AG09309 (cell line): ENCODE results near the gene TSPO2.

Experiments used
- DNase-seq: peaks from one replicate; pipeline ENCODE4 v3.0.0-alpha.2; 2010; ENCODE audit warnings: low read depth
- H3K4me3 ChIP-seq: 2 replicates; pipeline ENCODE4 v1.5.1; 2011; ENCODE audit warnings: mild to moderate bottlenecking, low read depth, low read length, moderate library complexity; ENCODE audit not compliant: control insufficient read depth
- TF ChIP-seq, protein P1 (sequence below): IDR thresholded peaks from 2 replicates; pipeline ENCODE4 v1.5.1; 2011; ENCODE audit warnings: mild to moderate bottlenecking, low read depth, low read length, inconsistent platforms; ENCODE audit not compliant: insufficient read depth, control insufficient read depth; ENCODE audit errors: missing control alignments

TSPO2 gene

DNA sequence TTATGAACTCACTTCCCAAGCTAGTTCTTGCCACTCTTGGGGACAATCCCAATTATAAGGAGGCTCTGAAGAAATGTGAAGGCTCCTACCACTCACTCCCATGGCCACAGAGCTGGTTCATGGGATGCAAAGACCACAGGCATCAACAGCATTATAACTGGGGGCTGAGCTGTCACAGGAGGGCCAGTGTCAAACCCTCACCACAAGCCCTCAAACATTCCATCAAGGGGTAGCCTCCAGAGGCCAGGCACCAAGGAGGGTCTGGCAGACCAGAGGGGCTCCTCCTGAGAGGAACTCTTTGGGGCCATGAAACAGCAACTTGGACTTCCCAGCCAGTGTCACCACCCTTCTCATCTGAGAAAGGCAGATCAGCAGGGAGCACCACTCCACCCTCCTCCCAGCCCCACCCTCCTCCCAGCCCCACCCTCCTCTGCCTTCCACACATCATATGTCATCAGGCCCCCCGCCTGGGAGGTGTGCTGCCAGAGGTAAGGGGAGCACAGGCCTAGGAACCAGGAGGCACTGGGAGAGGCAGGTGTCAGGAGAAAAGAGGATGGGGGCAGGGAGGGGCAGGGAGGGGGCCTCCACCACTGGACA lies 1.2 kb upstream of the TSPO2 start:
- TF ChIP-seq, protein P1, sequence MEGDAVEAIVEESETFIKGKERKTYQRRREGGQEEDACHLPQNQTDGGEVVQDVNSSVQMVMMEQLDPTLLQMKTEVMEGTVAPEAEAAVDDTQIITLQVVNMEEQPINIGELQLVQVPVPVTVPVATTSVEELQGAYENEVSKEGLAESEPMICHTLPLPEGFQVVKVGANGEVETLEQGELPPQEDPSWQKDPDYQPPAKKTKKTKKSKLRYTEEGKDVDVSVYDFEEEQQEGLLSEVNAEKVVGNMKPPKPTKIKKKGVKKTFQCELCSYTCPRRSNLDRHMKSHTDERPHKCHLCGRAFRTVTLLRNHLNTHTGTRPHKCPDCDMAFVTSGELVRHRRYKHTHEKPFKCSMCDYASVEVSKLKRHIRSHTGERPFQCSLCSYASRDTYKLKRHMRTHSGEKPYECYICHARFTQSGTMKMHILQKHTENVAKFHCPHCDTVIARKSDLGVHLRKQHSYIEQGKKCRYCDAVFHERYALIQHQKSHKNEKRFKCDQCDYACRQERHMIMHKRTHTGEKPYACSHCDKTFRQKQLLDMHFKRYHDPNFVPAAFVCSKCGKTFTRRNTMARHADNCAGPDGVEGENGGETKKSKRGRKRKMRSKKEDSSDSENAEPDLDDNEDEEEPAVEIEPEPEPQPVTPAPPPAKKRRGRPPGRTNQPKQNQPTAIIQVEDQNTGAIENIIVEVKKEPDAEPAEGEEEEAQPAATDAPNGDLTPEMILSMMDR: no peak
- no peak overlapping the region for H3K4me3 ChIP-seq
- no peak for DNase-seq

DNA sequence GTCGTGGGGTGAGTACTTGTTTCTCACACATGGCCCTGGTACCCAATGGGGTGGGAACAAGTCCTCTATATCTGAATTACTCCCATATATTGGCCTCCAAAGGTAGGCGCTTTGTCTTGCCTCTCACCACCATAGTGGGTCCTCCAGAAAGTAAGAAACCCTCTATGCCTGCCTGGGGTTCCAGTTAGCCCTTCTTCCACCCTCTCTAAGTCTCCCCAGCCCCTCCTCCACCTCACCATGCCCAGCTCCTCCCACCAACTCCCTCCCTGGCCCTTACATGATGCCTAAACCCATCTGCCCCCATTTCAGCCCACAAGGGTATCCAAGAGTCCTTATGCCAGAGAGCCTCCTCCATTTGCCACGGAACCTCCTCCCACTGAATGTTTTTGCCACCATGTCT lies 884 bp downstream of the TSPO2 start:
- no peak for DNase-seq
- no peak overlapping the region for H3K4me3 ChIP-seq
- TF ChIP-seq, protein P1: no peak

DNA sequence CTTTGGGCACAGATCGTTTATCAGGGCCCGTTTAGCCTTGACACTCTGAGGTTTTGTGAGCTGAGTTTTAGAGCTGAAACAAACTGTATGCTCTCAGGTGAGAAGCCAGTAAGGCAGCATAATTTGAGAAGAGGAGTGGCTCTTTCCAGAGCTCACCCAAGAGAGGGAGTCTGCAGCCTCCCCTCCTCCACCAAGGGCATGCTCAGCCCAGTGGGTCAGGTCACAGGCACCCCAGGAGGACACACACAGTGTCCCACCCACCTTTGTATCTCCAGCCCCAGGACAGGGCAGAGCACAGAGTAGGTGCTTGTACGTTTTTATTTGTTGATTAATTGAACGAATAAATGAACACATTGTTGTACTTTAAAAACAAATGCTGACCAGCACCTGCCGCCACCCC lies 3.4 kb downstream of the TSPO2 start:
- TF ChIP-seq, protein P1: no peak
- DNase-seq: no peak

DNA sequence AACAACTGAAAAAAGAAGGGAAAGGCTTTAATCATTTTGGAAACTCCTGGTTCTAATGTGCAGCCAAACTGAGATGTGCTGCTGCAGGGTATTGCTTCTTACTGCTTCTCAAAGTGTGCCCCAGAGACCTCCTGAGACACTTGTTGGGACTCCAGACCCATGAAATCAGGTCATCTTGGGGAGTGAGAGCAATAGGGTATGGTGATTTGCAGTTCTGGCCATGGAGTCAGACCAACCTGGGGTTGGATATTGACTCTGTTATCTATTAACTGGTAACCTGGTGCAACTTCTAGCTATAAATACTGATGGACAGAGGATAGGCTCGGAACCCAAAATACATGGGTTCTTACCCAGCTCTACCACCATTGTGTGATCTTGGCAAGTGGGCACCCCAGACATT lies 3.8 kb downstream of the TSPO2 start:
- TF ChIP-seq, protein P1: no peak
- DNase-seq: no peak

More for the DNA sequence above, 3.4 kb downstream of the TSPO2 start:
- H3K4me3 ChIP-seq: no peak overlapping the region

DNA sequence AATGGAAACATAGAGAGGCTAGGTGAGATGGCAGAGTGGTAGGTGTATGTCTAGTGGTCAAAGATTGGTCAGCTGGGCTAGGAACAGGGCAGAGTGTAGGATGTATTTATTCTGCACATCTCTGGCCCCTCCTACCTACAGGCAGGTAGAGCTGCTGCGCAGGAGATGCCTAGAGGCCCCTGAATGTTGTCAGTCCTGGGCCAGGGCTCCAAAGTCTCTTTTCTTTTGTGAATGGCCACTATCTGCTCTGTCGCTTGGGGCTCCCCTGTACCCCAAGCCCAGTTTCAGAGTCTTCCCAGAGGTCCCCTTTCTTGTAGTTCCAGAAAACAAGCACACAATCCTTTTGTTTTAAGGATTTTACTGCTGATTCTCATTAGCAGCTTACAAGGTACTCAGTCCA lies 5.0 kb downstream of the TSPO2 start:
- TF ChIP-seq, protein P1: no peak
- no peak overlapping the region for H3K4me3 ChIP-seq
- DNase-seq: no peak

More for the DNA sequence above, 3.8 kb downstream of the TSPO2 start:
- no peak overlapping the region for H3K4me3 ChIP-seq

DNA sequence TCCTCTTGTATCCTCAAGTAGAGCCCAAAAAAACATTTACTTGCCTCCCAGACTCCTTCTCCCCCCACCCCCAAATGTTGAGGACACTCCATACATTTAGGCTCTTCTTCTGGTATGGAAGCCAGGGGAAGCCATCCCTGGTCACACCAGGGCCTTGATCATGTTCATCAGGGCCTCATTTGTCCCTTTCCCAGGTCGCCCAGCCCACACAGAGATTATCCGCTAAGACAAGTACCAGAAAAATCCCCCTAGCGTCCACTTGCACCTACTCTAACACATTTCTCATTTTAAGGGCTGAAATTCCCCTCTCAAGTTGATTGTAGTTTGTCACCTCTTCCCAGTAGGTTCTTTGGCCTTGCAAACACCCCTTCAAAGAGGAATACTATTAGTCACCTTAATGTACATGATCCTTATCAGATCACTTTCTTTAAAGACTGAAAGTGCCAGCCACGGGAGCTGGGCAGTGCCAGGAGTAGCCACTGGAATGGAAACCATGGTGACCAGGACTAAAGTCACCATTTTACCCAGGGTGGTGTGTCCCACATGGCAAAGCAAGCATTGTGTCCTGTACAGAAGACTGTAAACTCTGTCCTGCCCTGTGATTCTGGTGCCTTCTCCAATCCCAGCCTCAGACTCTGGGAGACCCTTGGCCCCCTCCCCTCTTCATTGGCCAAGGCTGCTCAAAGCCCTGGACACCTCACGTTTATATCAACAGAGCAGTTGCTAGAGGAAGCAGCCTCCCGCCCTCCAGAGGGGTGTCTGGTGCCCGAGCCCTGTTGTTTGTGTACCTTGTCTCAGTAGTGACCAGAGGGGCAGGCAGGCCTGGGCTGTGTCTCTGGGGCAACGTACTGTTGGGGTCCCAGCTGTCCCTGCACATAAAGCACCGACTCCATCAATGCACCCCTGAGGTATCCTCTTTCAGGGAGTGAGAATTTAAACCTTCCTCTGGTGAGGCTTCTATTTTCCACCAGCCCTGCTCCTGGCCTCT lies 5.8 kb downstream of the TSPO2 start:
- no peak overlapping the region for H3K4me3 ChIP-seq
- no peak for DNase-seq
- TF ChIP-seq, protein P1: no peak
